Stimulated activated memory B cell treated with anti-CD40 and anti-IgM and Interleukin-4, amounts not matched to agents 10 μg/mL and 1 μg/mL and 100 μg/mL, for 72 hours (primary cell): ENCODE measurements around the gene KCNG2.
"Not testable (repeated sequence)": the region's sequence is repeated elsewhere in the genome, so short reads cannot be mapped to it uniquely, and the experiment has no call there.

Experiments
- ATAC-seq: fragments of 150-1000 bp; cut with Tn5 transposase; 2 replicates; pipeline ENCODE4 v1.10.0; 2021
- H3K27ac Mint-ChIP-seq: one replicate; pipeline ENCODE4 v1.8.0; 2022; ENCODE audit warnings: mild to moderate bottlenecking, mixed read lengths
- H3K27me3 Mint-ChIP-seq: one replicate; pipeline ENCODE4 v1.8.0; 2022; ENCODE audit warnings: mixed read lengths
- H3K36me3 Mint-ChIP-seq: one replicate; pipeline ENCODE4 v1.8.0; 2022; ENCODE audit warnings: mixed read lengths
- H3K4me1 Mint-ChIP-seq: one replicate; pipeline ENCODE4 v1.8.0; 2022; ENCODE audit warnings: mixed read lengths
- H3K4me3 Mint-ChIP-seq: one replicate; pipeline ENCODE4 v1.8.0; 2022; ENCODE audit warnings: mild to moderate bottlenecking, moderate library complexity, mixed read lengths
- H3K9me3 Mint-ChIP-seq: one replicate; pipeline ENCODE4 v1.8.0; 2022; ENCODE audit warnings: mixed read lengths

Gene KCNG2

DNA sequence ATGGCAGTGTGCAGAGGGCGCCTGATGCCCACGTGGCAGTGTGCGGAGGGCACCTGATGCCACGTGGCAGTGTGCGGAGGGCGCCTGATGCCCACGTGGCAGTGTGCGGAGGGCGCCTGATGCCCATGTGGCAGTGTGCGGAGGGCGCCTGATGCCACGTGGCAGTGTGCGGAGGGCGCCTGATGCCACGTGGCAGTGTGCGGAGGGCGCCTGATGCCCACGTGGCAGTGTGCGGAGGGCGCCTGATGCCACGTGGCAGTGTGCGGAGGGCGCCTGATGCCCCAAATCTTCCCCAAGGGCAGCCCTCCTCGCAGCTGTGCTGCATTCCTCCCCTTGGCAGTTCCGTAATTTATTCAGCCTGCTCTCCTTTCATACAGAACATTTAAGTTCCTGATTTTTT, 80.5 kb downstream of the KCNG2 start:
- H3K4me3 Mint-ChIP-seq, H3K4me1 Mint-ChIP-seq, H3K9me3 Mint-ChIP-seq, ATAC-seq, H3K27ac Mint-ChIP-seq, H3K36me3 Mint-ChIP-seq, H3K27me3 Mint-ChIP-seq: not testable (repeated sequence)

DNA sequence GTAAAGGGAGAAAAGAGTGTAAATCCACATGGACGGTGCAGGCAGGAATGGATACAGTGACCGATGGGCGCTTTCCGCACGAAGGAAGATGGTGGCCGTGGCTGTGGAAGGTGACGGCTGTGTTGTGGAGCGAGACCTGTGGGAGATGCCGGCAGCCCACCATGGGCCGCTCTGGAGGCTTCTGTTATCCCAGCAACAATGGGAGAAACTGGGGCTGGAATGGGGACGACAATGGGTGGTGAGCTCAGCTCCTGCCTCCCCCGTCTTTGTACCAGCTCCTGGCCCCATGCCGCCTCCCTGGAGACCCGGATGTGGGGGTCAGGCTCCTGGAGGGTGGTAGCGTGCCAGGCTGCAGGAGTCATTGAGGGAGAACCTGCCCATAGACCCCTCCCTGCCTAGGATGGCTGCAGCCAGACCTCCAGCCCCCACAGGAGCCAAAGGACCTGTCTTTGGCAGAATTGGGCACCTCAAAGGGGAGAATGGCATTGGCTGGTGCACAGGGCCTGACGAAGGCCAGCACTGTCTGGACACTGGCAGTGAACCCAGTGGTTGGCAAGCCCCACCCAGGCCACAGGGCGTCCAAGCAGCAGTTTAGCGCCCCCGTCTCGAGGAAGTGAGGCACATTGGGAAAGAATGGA, 81.1 kb downstream of the KCNG2 start:
- Mint-ChIP-seq H3K9me3 (peaks cover 7% of the 10 kb centered on the region), H3K4me1 (no peaks in the 10 kb centered on the region), H3K36me3 (no peaks in the 10 kb centered on the region), H3K27me3 (peaks cover 2% of the 10 kb centered on the region), H3K27ac (no peak overlapping the region), H3K4me3 (no peak overlapping the region)
- no peak for ATAC-seq

DNA sequence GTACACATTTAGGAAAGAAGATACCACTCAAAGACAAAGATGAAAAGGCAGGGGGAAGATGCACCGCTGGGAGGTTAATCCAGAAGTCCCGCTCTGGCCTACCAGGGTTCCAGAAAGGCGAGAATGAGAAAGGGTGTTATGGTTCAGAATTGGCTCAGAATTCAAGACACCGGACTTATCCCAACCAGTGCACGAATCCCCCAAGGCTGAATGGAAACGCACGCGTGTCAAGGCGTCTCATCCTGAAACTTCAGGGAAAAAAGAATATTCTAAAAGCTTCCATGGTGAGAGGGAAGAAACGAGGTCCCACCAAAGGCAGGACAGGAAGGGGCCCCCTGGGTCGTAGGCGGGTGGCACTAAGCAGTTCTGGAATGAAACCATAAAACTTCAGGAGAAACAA, 81.8 kb downstream of the KCNG2 start:
- no peak for ATAC-seq
- Mint-ChIP-seq H3K27ac (no peak overlapping the region), H3K4me1 (no peaks in the 10 kb centered on the region), H3K27me3 (no peaks in the 10 kb centered on the region), H3K9me3 (peaks cover 7% of the 10 kb centered on the region), H3K4me3 (no peak overlapping the region), H3K36me3 (no peaks in the 10 kb centered on the region)

DNA sequence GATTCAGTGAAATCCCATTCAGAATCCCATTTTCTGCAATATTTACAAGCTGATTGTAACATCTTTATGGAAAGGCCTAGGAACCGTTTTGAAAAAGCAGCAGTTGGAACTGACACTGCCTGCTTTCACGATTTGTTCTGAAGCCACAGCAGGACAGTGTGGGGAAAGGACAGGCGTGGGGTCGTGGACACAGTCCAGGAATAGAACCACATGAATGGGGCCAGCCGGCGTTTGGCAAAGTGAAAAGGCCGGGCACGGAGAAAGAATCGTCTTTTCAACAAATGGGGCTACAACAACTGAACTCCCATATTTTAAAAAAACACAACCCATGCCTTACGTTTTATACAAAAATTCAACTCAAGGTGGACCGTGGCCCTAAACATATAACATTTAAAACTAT, 84.0 kb downstream of the KCNG2 start:
- no peak overlapping the region for H3K4me3 Mint-ChIP-seq
- H3K27ac Mint-ChIP-seq, result no peak overlapping the region
- no peak for ATAC-seq
- no peaks in the 10 kb centered on the region for H3K27me3 Mint-ChIP-seq
- H3K9me3 Mint-ChIP-seq, result peaks cover 7% of the 10 kb centered on the region
- no peaks in the 10 kb centered on the region for H3K4me1 Mint-ChIP-seq
- no peaks in the 10 kb centered on the region for H3K36me3 Mint-ChIP-seq

DNA sequence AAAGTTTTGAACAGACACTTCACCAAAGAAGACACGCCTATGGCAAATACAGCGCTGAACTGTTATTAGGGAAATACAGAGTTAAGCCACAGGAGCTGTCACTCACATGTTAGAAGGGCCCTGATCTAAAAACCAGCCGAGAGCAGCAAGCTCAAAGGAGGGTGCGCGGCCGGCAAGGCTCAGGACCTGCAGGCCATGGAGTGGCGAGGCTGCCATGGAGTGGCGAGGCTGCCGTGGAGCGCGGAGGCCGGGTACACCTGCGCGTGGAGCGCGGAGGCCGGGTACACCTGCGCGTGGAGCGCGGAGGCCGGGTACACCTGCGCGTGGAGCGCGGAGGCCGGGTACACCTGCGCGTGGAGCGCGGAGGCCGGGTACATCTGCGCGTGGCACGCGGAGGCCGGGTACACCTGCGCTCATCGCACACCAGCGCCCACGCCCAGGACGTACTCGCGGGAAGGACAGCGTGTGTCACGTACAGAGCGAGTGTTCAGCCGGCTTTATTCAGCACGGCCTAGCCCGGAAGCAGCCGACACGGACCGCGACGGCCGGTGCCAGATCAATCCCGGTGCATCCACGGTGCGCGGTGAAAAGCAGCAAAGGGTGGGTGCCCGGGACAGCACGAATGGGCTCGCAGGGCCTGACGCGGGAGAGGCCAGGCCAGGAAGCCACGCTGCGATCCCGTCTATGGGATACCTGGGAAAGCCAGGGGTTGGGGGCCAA, 84.9 kb downstream of the KCNG2 start:
- Mint-ChIP-seq H3K4me3 (no peak overlapping the region), H3K27me3 (no peaks in the 10 kb centered on the region), H3K27ac (no peak overlapping the region), H3K36me3 (no peaks in the 10 kb centered on the region), H3K9me3 (peaks cover 11% of the 10 kb centered on the region), H3K4me1 (no peaks in the 10 kb centered on the region)
- peak; percentile 12 for ATAC-seq

DNA sequence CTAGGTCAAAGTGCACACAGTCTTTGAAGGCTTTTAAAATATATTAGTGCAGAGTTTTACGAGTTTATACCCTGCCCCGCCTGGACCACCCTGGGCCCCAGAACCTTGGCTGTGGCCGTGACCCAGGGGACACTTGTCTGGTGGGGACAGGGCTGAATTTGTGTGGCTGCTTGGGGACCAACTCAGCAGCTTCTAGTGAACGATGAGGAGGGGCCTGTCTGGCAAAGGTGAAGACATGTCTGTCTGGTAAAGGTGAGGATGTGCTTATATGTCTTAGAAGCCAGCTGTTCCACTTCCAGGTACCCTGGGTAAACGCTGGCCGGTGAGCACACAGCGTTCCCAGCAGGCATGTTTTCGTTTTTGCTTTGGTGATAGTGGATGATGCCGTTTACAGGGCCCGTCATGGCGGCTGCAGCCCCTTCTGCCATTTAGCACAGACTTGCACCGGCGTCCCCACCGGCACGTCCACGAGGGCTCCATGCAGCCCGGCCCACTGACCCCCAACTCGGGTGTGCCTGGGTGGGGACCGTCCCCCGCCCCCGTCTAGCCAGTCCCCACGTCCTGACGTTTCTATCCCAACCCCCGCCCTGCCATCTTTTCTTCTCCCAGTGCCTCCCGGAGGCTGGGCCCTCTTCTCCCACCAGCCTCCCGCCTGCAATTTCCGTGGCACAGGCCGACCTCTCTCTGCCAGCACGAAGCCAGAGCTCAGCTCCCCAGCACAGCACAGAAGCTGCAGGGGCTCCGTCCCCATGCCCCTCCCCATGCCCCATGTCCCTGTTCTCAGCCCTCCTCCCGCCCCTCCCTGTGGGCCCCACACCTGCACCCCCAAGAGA, 85.9 kb downstream of the KCNG2 start:
- H3K4me3 Mint-ChIP-seq, result no peak overlapping the region
- H3K4me1 Mint-ChIP-seq, result no peaks in the 10 kb centered on the region
- no peaks in the 10 kb centered on the region for H3K27me3 Mint-ChIP-seq
- ATAC-seq, result peak; percentile 52
- no peaks in the 10 kb centered on the region for H3K36me3 Mint-ChIP-seq
- peaks cover 6% of the 10 kb centered on the region for H3K9me3 Mint-ChIP-seq
- H3K27ac Mint-ChIP-seq, result no peak overlapping the region

DNA sequence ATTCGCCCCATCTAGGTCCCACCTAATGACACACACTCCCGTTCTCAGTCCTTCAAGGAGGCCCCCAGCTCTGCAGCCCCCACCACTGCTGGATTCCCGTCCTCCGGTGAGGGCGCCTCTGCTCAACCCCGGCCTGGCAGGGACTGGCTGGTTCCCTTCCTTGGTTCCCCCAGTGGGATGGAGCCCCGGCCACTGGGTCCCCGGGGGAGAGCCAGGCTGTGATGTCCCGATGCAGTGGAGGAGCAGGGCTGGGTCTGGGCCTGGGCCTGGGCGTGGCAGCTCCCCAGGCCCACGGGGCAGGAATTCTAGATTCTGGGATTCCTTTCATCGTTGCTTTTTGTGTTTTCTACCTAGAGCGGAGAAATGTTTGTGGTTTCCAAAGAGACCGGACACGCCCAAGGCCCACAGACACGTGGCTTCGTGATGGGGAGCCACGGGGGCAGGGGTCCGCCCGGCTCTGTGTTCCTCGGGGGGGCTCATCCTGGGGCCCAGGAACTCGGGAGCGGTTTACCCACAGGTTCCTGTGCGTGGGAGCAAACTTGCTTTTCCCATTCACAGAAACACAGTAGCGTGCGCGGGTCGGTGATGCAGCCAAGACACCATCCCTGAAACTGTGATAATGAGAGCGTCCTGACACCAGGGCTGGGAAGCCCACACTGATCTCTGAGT, 86.7 kb downstream of the KCNG2 start:
- Mint-ChIP-seq H3K36me3 (no peaks in the 10 kb centered on the region), H3K27ac (no peak overlapping the region), H3K4me3 (no peak overlapping the region), H3K4me1 (no peaks in the 10 kb centered on the region), H3K9me3 (peaks cover 5% of the 10 kb centered on the region), H3K27me3 (no peaks in the 10 kb centered on the region)
- ATAC-seq, result no peak

DNA sequence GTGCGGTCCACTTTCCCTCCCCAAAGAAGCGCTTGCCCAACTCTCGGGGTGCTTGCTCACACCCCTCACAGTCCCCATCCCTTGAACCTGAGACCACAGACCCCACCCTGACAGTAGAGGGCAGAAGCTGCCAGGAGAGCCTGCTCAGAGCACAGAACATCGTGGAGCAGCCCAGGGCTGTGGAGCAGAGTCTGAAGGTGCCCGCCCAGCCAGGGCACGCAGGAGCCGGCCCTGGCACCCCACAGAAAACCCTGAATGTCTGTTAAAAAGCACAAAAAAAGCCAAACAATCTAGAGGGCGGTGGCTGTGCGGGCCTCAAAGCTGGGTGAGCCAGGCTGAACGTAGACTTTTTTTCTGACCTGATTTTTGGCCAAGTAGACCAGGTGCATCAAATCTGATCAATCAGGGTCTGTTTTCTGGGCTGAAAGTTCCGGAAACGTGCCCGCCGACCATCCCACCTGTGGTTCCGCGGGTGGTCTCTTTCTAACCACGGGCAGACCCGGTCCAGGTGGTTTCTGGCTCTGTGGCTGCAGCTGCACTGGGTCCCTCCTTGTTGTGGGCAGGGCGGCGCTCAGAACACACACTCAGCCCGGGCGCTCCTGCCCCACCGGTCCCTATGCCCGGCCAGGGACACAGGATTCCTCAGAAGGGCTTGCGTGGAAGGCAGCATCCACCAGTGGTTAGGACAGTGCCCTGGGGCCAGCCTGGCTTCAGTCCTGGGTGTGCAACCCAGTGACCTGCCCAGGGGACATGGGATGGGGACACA, 87.4 kb downstream of the KCNG2 start:
- Mint-ChIP-seq H3K27ac (no peak overlapping the region), H3K9me3 (peaks cover 10% of the 10 kb centered on the region), H3K27me3 (no peaks in the 10 kb centered on the region), H3K4me3 (no peak overlapping the region), H3K36me3 (no peaks in the 10 kb centered on the region), H3K4me1 (no peaks in the 10 kb centered on the region)
- peak; percentile 39 for ATAC-seq

DNA sequence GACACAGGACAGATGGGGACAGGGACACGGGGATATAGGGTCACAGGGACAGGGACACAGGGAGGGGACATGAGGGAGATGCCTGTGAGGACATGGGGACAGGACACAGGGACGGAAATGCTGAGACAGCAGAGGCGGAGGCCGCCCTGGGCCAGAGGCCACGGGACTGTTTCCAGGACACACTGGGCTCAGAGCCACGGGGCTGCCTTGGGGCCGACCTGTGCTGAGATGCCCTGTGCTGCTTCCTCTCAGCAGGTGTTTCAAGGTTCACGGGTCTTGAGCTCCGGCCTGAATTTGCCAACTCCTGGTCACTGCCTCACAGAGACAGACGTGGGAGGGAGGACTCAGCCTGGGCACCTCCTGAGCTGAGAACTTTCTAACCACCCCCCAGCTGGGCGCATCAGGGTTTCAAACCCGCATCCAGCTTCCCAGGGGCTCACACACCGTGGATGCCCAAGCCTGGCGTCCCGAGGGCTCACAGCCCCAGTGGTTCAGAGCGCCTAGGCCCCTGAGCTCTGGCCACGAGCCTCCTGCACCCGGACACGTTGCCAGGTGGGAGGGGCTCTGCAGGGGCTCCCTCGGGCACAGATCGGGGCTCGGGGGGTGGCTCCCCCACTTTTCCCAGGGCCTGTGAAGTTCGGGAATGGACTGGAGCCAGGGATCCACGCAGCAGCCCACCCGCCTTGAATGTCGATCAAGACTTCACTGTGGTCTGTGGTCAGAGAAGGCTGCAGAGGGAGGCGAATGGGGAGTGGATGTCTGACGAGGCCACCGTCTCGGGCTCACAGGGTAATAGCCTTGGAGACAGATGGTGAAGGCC, 89.7 kb downstream of the KCNG2 start:
- no peak overlapping the region for H3K4me3 Mint-ChIP-seq
- no peaks in the 10 kb centered on the region for H3K36me3 Mint-ChIP-seq
- no peaks in the 10 kb centered on the region for H3K27me3 Mint-ChIP-seq
- ATAC-seq, result no peak
- no peaks in the 10 kb centered on the region for H3K4me1 Mint-ChIP-seq
- peaks cover 30% of the 10 kb centered on the region for H3K9me3 Mint-ChIP-seq
- H3K27ac Mint-ChIP-seq, result no peak overlapping the region

DNA sequence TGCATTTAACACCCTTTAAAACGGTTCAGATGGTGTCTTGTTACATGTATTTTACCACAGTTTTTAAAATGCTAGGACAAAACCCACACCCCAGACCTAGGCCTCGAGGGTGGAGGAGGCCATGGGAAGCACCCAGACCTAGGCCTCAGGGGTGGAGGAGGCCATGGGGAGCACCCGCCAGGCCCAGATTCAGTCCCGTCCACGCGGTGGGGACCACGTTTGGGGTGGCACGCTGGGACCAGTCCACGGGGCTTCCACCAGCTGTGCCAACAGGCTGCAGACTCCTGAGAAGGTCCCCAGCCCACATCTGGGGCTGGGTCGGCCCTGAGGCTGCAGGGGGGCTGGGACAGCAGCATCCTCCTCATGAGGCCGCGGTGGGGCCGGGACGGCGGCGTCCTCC, 90.3 kb downstream of the KCNG2 start:
- H3K27ac Mint-ChIP-seq, result no peak overlapping the region
- H3K27me3 Mint-ChIP-seq, result no peaks in the 10 kb centered on the region
- H3K9me3 Mint-ChIP-seq, result peaks cover 36% of the 10 kb centered on the region
- no peak for ATAC-seq
- H3K4me1 Mint-ChIP-seq, result no peaks in the 10 kb centered on the region
- H3K36me3 Mint-ChIP-seq, result no peaks in the 10 kb centered on the region
- H3K4me3 Mint-ChIP-seq, result no peak overlapping the region

DNA sequence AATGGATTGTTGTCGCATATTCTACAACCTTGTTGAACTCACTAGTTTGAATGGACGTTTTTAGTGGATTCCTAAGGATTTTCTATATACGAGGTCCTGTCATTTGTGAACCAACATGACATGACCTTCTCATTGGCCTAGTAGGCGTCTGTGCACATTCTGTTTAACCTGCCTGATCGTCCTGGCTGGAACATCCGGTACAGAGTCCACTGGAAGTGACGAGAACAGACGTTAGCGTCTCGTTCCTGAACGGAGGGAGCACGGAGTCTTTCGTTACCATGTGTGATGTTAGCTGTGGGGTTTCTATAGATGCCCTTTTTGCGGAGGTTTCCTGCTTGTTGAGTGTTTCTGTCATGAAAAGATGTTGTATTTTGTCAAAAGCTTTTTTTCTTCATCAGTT, 91.8 kb downstream of the KCNG2 start:
- H3K4me3 Mint-ChIP-seq, result no peak overlapping the region
- H3K4me1 Mint-ChIP-seq, result no peaks in the 10 kb centered on the region
- no peak for ATAC-seq
- H3K36me3 Mint-ChIP-seq, result no peaks in the 10 kb centered on the region
- no peak overlapping the region for H3K27ac Mint-ChIP-seq
- H3K9me3 Mint-ChIP-seq, result peaks cover 51% of the 10 kb centered on the region
- no peaks in the 10 kb centered on the region for H3K27me3 Mint-ChIP-seq

DNA sequence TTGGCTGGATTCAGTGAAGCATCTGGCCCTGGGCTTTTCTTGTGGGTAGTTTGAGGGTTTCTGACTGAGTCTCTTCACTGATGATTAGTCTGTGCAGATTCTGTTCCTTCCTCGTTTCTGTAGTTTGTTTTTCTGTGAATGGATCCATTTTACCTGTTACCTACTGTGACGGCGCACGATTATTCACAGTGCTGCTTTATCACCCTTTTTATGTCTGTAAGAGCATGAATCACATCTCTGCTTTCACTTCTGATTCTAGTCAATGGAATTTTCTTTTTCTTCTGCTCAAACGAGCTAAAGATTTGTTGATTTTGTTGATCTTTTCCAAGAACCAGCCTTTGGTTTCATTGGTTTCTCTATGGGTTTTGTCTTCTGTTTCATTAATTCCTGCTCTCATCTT, 92.9 kb downstream of the KCNG2 start:
- no peak overlapping the region for H3K4me3 Mint-ChIP-seq
- H3K27ac Mint-ChIP-seq, result no peak overlapping the region
- ATAC-seq, result no peak
- no peaks in the 10 kb centered on the region for H3K27me3 Mint-ChIP-seq
- no peaks in the 10 kb centered on the region for H3K36me3 Mint-ChIP-seq
- no peaks in the 10 kb centered on the region for H3K4me1 Mint-ChIP-seq
- H3K9me3 Mint-ChIP-seq, result peaks cover 62% of the 10 kb centered on the region

DNA sequence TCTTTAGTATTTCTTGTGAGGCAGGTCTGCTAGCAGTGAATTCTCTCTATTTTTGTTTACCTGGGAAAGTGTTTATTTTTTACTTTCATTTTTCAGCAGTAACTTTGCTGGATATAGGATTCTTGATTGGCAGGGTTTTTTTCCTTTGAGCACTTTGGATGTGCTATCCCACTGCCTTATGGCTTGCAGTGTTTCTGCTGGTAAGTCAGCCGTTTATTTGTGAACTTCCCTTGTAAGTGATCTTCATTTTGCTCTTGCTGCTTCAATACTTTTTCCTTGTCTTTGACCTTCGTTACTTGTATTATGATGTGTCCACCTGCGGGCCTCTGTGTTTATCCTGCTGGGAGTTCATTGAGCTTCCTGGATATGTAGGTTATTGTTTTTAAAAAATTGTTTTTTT, 99.0 kb downstream of the KCNG2 start:
- Mint-ChIP-seq H3K27ac (no peak overlapping the region), H3K4me1 (no peaks in the 10 kb centered on the region), H3K4me3 (no peak overlapping the region), H3K27me3 (no peaks in the 10 kb centered on the region), H3K9me3 (peaks cover 55% of the 10 kb centered on the region), H3K36me3 (peaks cover 25% of the 10 kb centered on the region)
- ATAC-seq, result no peak

DNA sequence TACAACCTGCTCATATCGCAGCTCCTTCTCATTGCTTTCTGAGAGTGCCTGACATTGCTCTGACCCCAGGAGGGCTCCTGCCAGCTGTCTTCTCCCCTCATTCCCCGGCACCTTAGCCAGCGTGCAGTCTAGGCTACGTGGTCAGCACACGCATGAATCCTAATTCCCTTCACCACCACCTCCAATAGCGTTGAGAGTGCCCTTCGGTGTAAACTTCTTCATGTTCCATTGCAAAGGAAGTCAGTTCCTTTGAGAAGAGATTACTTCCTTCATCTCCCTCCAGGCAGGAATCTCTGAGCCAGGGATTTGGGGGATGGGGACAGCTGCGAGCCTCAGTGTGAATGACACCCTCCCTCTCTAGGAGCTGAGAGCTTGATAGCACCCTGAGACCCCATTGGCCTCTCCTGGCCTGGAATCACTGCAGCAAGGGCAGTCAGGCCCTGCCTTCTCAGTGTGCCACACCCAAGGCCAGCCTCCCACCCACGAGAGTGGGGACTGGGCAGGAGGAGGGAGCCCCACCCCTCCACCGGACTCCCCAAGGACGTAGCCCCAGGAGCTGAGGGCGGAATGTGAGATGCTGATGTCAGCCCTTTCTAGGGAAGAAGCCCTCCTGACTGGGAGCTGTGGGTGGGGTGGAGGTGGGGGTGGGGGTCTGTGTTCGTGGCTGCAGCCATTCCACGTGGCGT, 100.3 kb downstream of the KCNG2 start:
- no peak overlapping the region for H3K27ac Mint-ChIP-seq
- peaks cover 39% of the 10 kb centered on the region for H3K36me3 Mint-ChIP-seq
- ATAC-seq, result no peak
- H3K4me3 Mint-ChIP-seq, result no peak overlapping the region
- peaks cover 45% of the 10 kb centered on the region for H3K9me3 Mint-ChIP-seq
- H3K27me3 Mint-ChIP-seq, result no peaks in the 10 kb centered on the region
- no peaks in the 10 kb centered on the region for H3K4me1 Mint-ChIP-seq
